Astrocyte (in vitro differentiated cells and primary cell): ENCODE data around the gene INIP. TPM values are rescaled to one million over a fixed set of nuclear protein-coding genes. Genes with fewer than 3 reads are reported as not detected.

Source experiments
- DNase-seq: peaks from one replicate; pipeline ENCODE4 v3.0.0-alpha.2; 2010; ENCODE audit warnings: low read depth
- FAIRE-seq: peaks from 2 replicates; lab custom pipeline; 2011; peaks lifted over from hg19 to GRCh38; lab: Jason Lieb, UNC
- H2AFZ ChIP-seq: 2 replicates; pipeline ENCODE4 v1.6.0; 2012; ENCODE audit warnings: low read depth, low read length, inconsistent platforms
- H3K27ac ChIP-seq: 2 replicates; pipeline ENCODE4 v1.5.1; 2011; ENCODE audit warnings: low read depth, low read length, inconsistent platforms
- H3K27me3 ChIP-seq: 2 replicates; pipeline ENCODE4 v1.6.0; 2011; ENCODE audit warnings: low read length, inconsistent platforms; ENCODE audit not compliant: insufficient read depth
- H3K36me3 ChIP-seq: 2 replicates; pipeline ENCODE4 v1.5.1; 2011; ENCODE audit warnings: low read length, inconsistent platforms; ENCODE audit not compliant: insufficient read depth
- H3K4me1 ChIP-seq: 2 replicates; pipeline ENCODE4 v1.5.1; 2011; ENCODE audit warnings: low read length, inconsistent platforms; ENCODE audit not compliant: insufficient read depth
- H3K4me2 ChIP-seq: 2 replicates; pipeline ENCODE4 v1.6.0; 2012; ENCODE audit warnings: low read length, inconsistent platforms
- H3K4me3 ChIP-seq: 2 replicates; pipeline ENCODE4 v1.5.1; 2011; ENCODE audit warnings: low read depth, mild to moderate bottlenecking, low read length, inconsistent platforms; ENCODE audit not compliant: insufficient read depth
- H3K79me2 ChIP-seq: 2 replicates; pipeline ENCODE4 v1.6.0; 2012; ENCODE audit warnings: mild to moderate bottlenecking, low read length, inconsistent platforms; ENCODE audit not compliant: insufficient read depth
- H3K9ac ChIP-seq: 2 replicates; pipeline ENCODE4 v1.6.0; 2012; ENCODE audit warnings: mild to moderate bottlenecking, low read length, inconsistent platforms
- H3K9me3 ChIP-seq: 2 replicates; pipeline ENCODE4 v1.5.1; 2012; ENCODE audit warnings: low read depth, mild to moderate bottlenecking, low read length, inconsistent platforms; ENCODE audit not compliant: insufficient read depth
- H4K20me1 ChIP-seq: 2 replicates; pipeline ENCODE4 v1.6.0; 2012; ENCODE audit warnings: low read length, inconsistent platforms; ENCODE audit not compliant: insufficient read depth
- H3K27ac Mint-ChIP-seq: one replicate; pipeline ENCODE4 v1.8.0; 2021; ENCODE audit warnings: mild to moderate bottlenecking, mixed read lengths; ENCODE audit not compliant: unreplicated experiment
- H3K27me3 Mint-ChIP-seq: one replicate; pipeline ENCODE4 v1.8.0; 2021; ENCODE audit warnings: low read depth, mixed read lengths; ENCODE audit not compliant: unreplicated experiment
- H3K36me3 Mint-ChIP-seq: one replicate; pipeline ENCODE4 v1.8.0; 2021; ENCODE audit warnings: low read depth, mixed read lengths; ENCODE audit not compliant: unreplicated experiment
- H3K4me1 Mint-ChIP-seq: one replicate; pipeline ENCODE4 v1.8.0; 2021; ENCODE audit warnings: low read depth, mixed read lengths; ENCODE audit not compliant: unreplicated experiment
- H3K4me3 Mint-ChIP-seq: one replicate; pipeline ENCODE4 v1.8.0; 2021; ENCODE audit warnings: mild to moderate bottlenecking, moderate library complexity, mixed read lengths; ENCODE audit not compliant: unreplicated experiment
- H3K9me3 Mint-ChIP-seq: one replicate; pipeline ENCODE4 v1.8.0; 2021; ENCODE audit warnings: mild to moderate bottlenecking, mixed read lengths; ENCODE audit not compliant: unreplicated experiment
- CTCF ChIP-seq: IDR thresholded peaks from 2 replicates; pipeline ENCODE4 v1.5.1; 2011; ENCODE audit warnings: low read depth, mild to moderate bottlenecking, inconsistent platforms, low read length, moderate library complexity; ENCODE audit not compliant: insufficient read depth
- EZH2 ChIP-seq: IDR thresholded peaks from 2 replicates; pipeline ENCODE4 v1.6.1; 2012; ENCODE audit warnings: mild to moderate bottlenecking, low read length, inconsistent platforms; ENCODE audit not compliant: insufficient read depth
- total RNA-seq: library from RNA; stranded (reverse); gene quantifications from 2 replicates; pipeline ENCODE4 v1.2.1, GENCODE V29; 2021

Gene INIP
- total RNA-seq, 1 donor from 2014 or later, result 23.1 TPM

DNA sequence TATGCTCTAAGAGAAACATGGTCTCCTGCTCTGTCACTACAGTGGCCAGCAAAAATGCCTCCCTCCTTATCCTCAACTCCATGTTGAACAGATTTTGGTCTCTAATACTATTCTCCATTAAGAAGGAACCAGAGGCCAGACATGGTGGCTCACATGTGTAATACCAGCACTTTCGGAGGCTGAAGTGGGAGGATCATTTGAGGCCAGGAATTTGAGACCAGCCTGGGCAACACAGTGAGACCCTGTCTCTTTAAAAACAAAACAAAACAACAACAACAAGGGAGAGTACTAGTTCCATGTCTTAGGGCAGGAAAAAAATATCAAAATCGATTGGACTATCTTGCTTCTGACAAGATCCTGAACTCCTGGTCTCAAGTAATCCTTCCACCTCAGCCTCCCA, 14.6 kb downstream of the INIP start:
- H3K27ac ChIP-seq, result no peak overlapping the region
- H3K27me3 ChIP-seq, result no peaks in the 10 kb centered on the region
- Mint-ChIP-seq H3K27me3 (no peaks in the 10 kb centered on the region), H3K27ac (no peak overlapping the region), H3K9me3 (no peaks in the 10 kb centered on the region), H3K36me3 (no peaks in the 10 kb centered on the region), H3K4me1 (peaks cover 7% of the 10 kb centered on the region), H3K4me3 (no peak overlapping the region)
- no peaks in the 10 kb centered on the region for H3K9me3 ChIP-seq
- no peaks in the 10 kb centered on the region for H3K36me3 ChIP-seq
- DNase-seq (no peak), FAIRE-seq (no peak)
- peaks cover 4% of the 10 kb centered on the region for H3K79me2 ChIP-seq
- no peak overlapping the region for H3K4me2 ChIP-seq
- H3K4me1 ChIP-seq, result no peaks in the 10 kb centered on the region
- peaks cover 5% of the 10 kb centered on the region for H4K20me1 ChIP-seq
- H2AFZ ChIP-seq, result no peak overlapping the region
- H3K4me3 ChIP-seq, result no peak overlapping the region
- H3K9ac ChIP-seq, result no peak overlapping the region
- TF ChIP-seq EZH2 (no peak), CTCF (no peak)

GRCh38 chr9:112700085-112700484, 17.8 kb downstream of the INIP start:
- Histone ChIP-seq H2AFZ (no peak overlapping the region), H3K4me2 (no peak overlapping the region), H4K20me1 (peaks cover 3% of the 10 kb centered on the region), H3K36me3 (peaks cover 8% of the 10 kb centered on the region), H3K27me3 (no peaks in the 10 kb centered on the region), H3K27ac (no peak overlapping the region), H3K9ac (no peak overlapping the region), H3K9me3 (no peaks in the 10 kb centered on the region), H3K4me1 (no peaks in the 10 kb centered on the region), H3K79me2 (peaks cover 4% of the 10 kb centered on the region), H3K4me3 (no peak overlapping the region)
- no peak overlapping the region for H3K27ac Mint-ChIP-seq
- FAIRE-seq (no peak), DNase-seq (peak; percentile 20)
- no peaks in the 10 kb centered on the region for H3K9me3 Mint-ChIP-seq
- H3K36me3 Mint-ChIP-seq, result peaks cover 12% of the 10 kb centered on the region
- H3K4me1 Mint-ChIP-seq, result peaks cover 10% of the 10 kb centered on the region
- no peak overlapping the region for H3K4me3 Mint-ChIP-seq
- TF ChIP-seq EZH2 (no peak), CTCF (no peak)
- no peaks in the 10 kb centered on the region for H3K27me3 Mint-ChIP-seq

DNA sequence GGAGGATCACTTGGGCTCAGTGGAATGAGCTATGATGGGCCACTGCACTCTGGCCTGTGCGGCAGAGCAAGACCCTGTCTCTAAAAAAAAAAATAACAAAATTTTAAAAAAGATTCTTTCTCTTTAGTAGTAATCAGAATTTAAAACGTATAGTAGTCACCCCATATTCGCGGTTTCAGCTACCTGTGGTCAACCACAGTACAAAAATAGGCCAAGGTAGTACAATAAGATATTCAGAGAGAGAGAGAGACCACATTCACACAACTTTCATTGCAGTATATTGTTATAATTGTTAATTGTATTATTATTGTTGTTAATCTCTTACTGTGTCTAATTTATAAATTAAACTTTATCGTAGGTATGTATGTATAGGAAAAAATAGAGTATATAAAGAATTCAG, 18.7 kb downstream of the INIP start:
- Histone ChIP-seq H3K4me1 (no peaks in the 10 kb centered on the region), H3K9me3 (no peaks in the 10 kb centered on the region), H3K79me2 (peaks cover 4% of the 10 kb centered on the region), H3K4me2 (no peak overlapping the region), H4K20me1 (peaks cover 3% of the 10 kb centered on the region), H3K36me3 (peaks cover 8% of the 10 kb centered on the region), H3K9ac (no peak overlapping the region), H3K27ac (no peak overlapping the region), H3K4me3 (no peak overlapping the region), H3K27me3 (no peaks in the 10 kb centered on the region), H2AFZ (no peak overlapping the region)
- peaks cover 10% of the 10 kb centered on the region for H3K4me1 Mint-ChIP-seq
- TF ChIP-seq CTCF (no peak), EZH2 (no peak)
- no peaks in the 10 kb centered on the region for H3K9me3 Mint-ChIP-seq
- DNase-seq, result no peak
- no peak overlapping the region for H3K27ac Mint-ChIP-seq
- FAIRE-seq, result no peak
- H3K4me3 Mint-ChIP-seq, result no peak overlapping the region
- peaks cover 12% of the 10 kb centered on the region for H3K36me3 Mint-ChIP-seq
- H3K27me3 Mint-ChIP-seq, result no peaks in the 10 kb centered on the region
